Hepatocyte (in vitro differentiated cells): ENCODE data around the gene GFY.

ENCODE experiments used
- EZH2 ChIP-seq: fragments of 200-600 bp; sonication (generic); IDR thresholded peaks from 2 replicates; pipeline ENCODE4 v1.6.1; 2016; ENCODE audit warnings: antibody characterized with exemption, mild to moderate bottlenecking, borderline replicate concordance
- EZH2phosphoT487 ChIP-seq: fragments of 200-600 bp; sonication (generic); IDR thresholded peaks from one replicate; pipeline ENCODE4 v1.6.1; 2018; ENCODE audit warnings: antibody characterized with exemption, mild to moderate bottlenecking, low read depth, moderate library complexity; ENCODE audit not compliant: unreplicated experiment, severe bottlenecking
- TF ChIP-seq, protein P1 (sequence below): fragments of 200-600 bp; sonication (generic); IDR thresholded peaks from 2 replicates; pipeline ENCODE4 v1.5.1; 2016; ENCODE audit warnings: antibody characterized with exemption, mild to moderate bottlenecking; ENCODE audit not compliant: poor library complexity

DNA sequence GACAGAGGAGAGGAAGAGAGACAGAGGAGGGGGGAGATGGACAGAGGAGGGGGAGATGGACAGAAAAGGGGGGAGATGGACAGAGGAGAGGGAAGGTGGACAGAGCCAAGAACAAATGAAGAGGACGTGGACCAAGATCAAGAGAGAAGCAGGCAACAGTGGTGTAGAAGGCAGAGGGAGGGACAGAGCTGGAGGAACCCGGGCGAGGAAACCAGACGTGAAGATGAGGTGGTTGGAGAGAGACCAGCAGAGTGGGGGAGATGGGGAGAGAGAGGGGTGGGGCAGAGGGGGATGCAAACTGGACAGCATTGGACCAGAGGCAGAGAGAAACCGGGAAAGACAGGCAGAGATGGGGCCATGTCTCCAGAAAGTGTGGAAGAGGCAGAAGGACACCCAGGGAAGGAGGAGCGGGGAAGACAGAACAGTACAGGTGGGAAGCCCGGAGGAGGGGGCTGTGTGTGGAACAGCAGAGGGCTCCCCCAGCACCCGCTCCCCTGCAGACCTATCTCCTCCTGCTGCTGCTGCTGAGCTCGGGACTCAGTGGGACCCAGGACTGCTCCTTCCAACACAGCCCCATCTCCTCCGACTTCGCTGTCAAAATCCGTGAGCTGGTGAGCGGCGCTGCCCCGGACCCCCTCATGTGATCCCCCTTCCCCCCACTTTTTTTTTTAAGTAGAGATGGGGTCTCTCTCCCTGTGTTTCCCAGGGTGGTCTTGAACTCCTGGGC lies 50.2 kb downstream of the GFY start:
- TF ChIP-seq, protein P1, sequence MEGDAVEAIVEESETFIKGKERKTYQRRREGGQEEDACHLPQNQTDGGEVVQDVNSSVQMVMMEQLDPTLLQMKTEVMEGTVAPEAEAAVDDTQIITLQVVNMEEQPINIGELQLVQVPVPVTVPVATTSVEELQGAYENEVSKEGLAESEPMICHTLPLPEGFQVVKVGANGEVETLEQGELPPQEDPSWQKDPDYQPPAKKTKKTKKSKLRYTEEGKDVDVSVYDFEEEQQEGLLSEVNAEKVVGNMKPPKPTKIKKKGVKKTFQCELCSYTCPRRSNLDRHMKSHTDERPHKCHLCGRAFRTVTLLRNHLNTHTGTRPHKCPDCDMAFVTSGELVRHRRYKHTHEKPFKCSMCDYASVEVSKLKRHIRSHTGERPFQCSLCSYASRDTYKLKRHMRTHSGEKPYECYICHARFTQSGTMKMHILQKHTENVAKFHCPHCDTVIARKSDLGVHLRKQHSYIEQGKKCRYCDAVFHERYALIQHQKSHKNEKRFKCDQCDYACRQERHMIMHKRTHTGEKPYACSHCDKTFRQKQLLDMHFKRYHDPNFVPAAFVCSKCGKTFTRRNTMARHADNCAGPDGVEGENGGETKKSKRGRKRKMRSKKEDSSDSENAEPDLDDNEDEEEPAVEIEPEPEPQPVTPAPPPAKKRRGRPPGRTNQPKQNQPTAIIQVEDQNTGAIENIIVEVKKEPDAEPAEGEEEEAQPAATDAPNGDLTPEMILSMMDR: no peak
- TF ChIP-seq EZH2phosphoT487 (no peak), EZH2 (no peak)
